SK-N-SH (cell line): ENCODE data around the gene UFM1. TPM values are rescaled to one million over a fixed set of nuclear protein-coding genes. Genes with fewer than 3 reads are reported as not detected.

Source experiments
- CTCF ChIA-PET: fragments of 300-600, 350-600 bp; formaldehyde crosslinking; extraction: SDS; loops from one replicate; lab custom pipeline; 2021; lab: Yijun Ruan, JAX
- POLR2A ChIA-PET: fragments of 350-600 bp; sonication (Branson Sonifier 250); formaldehyde crosslinking; extraction: SDS; loops from one replicate; lab custom pipeline; 2020; ENCODE audit warnings: antibody characterized with exemption, inconsistent platforms; lab: Yijun Ruan, JAX
- DNase-seq: peaks from one replicate; pipeline ENCODE4 v3.0.0; 2012
- H2AFZ ChIP-seq: fragments of 200-600 bp; sonication (generic); 2 replicates; pipeline ENCODE4 v1.8.1; 2016; ENCODE audit warnings: antibody characterized with exemption, mild to moderate bottlenecking, low read depth
- H3F3A ChIP-seq: fragments of 200-600 bp; sonication (generic); replicated peaks from 2 replicates; pipeline ENCODE3; 2016; ENCODE audit warnings: antibody characterized with exemption, mild to moderate bottlenecking; ENCODE audit not compliant: insufficient read depth
- H3K27ac ChIP-seq, 2 experiments: fragments of 200-500 bp in 1 of 2; fragments of 200-600 bp in 1 of 2; sonication (Bioruptor generic) in 1 of 2; sonication (generic), shearing (Covaris generic) in 1 of 2; 2 replicates each; pipeline versions ENCODE4 v1.5.1 to v1.6.1; 2014 to 2016; ENCODE audit warnings: low read depth in 2 of 2, inconsistent platforms in 1 of 2, low read length in 1 of 2, mild to moderate bottlenecking in 1 of 2, mixed read lengths in 1 of 2
- H3K27me3 ChIP-seq: fragments of 200-600 bp; sonication (generic), shearing (Covaris generic); 2 replicates; pipeline ENCODE4 v1.6.1; 2016; ENCODE audit warnings: mixed run types; ENCODE audit not compliant: insufficient read depth
- H3K36me3 ChIP-seq, 2 experiments: fragments of 200-500 bp in 1 of 2; fragments of 200-600 bp in 1 of 2; sonication (Bioruptor generic) in 1 of 2; sonication (generic) in 1 of 2; replicated peaks in 1 of 2; 2 replicates each; pipeline versions ENCODE3 to v1.5.1; 2014 to 2016; ENCODE audit warnings: low read length in 1 of 2, mild to moderate bottlenecking in 1 of 2; ENCODE audit not compliant: insufficient read depth in 2 of 2, control insufficient read depth in 1 of 2
- H3K4me1 ChIP-seq, 2 experiments: fragments of 200-500 bp in 1 of 2; fragments of 200-600 bp in 1 of 2; sonication (Bioruptor generic) in 1 of 2; sonication (generic), shearing (Covaris generic) in 1 of 2; 2 replicates each; pipeline versions ENCODE4 v1.5.1 to v1.6.1; 2014 to 2016; ENCODE audit warnings: low read depth in 1 of 2, low read length in 1 of 2, mixed run types in 1 of 2; ENCODE audit not compliant: insufficient read depth in 2 of 2, control insufficient read depth in 1 of 2
- H3K4me2 ChIP-seq: fragments of 200-600 bp; sonication (generic), shearing (Covaris generic); 2 replicates; pipeline ENCODE4 v1.6.1; 2017; ENCODE audit warnings: mixed run types
- H3K4me3 ChIP-seq, 2 experiments: fragments of 200-500 bp in 1 of 2; fragments of 200-600 bp in 1 of 2; sonication (Bioruptor generic) in 1 of 2; sonication (generic), shearing (Covaris generic) in 1 of 2; 2 replicates each; pipeline versions ENCODE4 v1.5.1 to v1.8.1; 2014 to 2016; ENCODE audit warnings: low read depth in 2 of 2, inconsistent platforms in 1 of 2, low read length in 1 of 2, mild to moderate bottlenecking in 1 of 2, mixed read lengths in 1 of 2, moderate library complexity in 1 of 2
- H3K79me2 ChIP-seq: fragments of 200-600 bp; sonication (generic); 2 replicates; pipeline ENCODE4 v1.8.1; 2017; ENCODE audit warnings: mild to moderate bottlenecking; ENCODE audit not compliant: insufficient read depth
- H3K9ac ChIP-seq: fragments of 200-600 bp; sonication (generic); 2 replicates; pipeline ENCODE4 v1.6.1; 2017; ENCODE audit warnings: mixed run types
- H3K9me2 ChIP-seq: fragments of 200-600 bp; sonication (generic); 2 replicates; pipeline ENCODE4 v1.6.1; 2017; ENCODE audit warnings: mixed run types
- H3K9me3 ChIP-seq: fragments of 200-600 bp; sonication (generic); 2 replicates; pipeline ENCODE4 v1.6.1; 2017; ENCODE audit warnings: mixed run types, mild to moderate bottlenecking, moderate library complexity
- H4K20me1 ChIP-seq: fragments of 200-600 bp; sonication (generic); 2 replicates; pipeline ENCODE4 v1.6.1; 2017; ENCODE audit warnings: mild to moderate bottlenecking, mixed run types; ENCODE audit not compliant: insufficient read depth
- CTCF ChIP-seq: fragments of 200-600 bp; sonication (generic); IDR thresholded peaks from 2 replicates; pipeline ENCODE4 v1.6.1; 2017; ENCODE audit warnings: antibody characterized with exemption, mild to moderate bottlenecking, moderate library complexity
- FOSL2 ChIP-seq: IDR thresholded peaks from 2 replicates; pipeline ENCODE4 v1.4.0; 2012; ENCODE audit warnings: low read depth, mild to moderate bottlenecking, moderate library complexity, borderline replicate concordance
- GABPA ChIP-seq: IDR thresholded peaks from 2 replicates; pipeline ENCODE4 v1.4.0; 2012; ENCODE audit warnings: low read depth, mild to moderate bottlenecking
- GATA2 ChIP-seq: sonication (generic); formaldehyde crosslinking; IDR thresholded peaks from 2 replicates; pipeline ENCODE4 v1.5.0; 2020; ENCODE audit warnings: mild to moderate bottlenecking, missing genetic modification reagents
- JUND ChIP-seq: IDR thresholded peaks from 2 replicates; pipeline ENCODE4 v1.4.0; 2012
- MXI1 ChIP-seq: IDR thresholded peaks from 2 replicates; pipeline ENCODE4 v1.6.1; 2012; ENCODE audit warnings: mild to moderate bottlenecking, low read depth, low read length, improper control_type of control experiment
- REST ChIP-seq: IDR thresholded peaks from 2 replicates; pipeline ENCODE4 v1.6.1; 2012; ENCODE audit warnings: mild to moderate bottlenecking, low read depth, low read length, moderate library complexity
- SMC3 ChIP-seq: IDR thresholded peaks from 2 replicates; pipeline ENCODE4 v1.6.1; 2012; ENCODE audit warnings: low read depth, low read length, improper control_type of control experiment
- TAF1 ChIP-seq: IDR thresholded peaks from 2 replicates; pipeline ENCODE4 v1.6.1; 2012; ENCODE audit warnings: low read depth, mild to moderate bottlenecking, low read length, moderate library complexity, borderline replicate concordance
- TEAD4 ChIP-seq: IDR thresholded peaks from 2 replicates; pipeline ENCODE4 v1.4.0; 2012; ENCODE audit warnings: mild to moderate bottlenecking, borderline replicate concordance; ENCODE audit not compliant: insufficient read depth
- USF2 ChIP-seq: fragments of 150-350 bp; IDR thresholded peaks from 2 replicates; pipeline ENCODE4 v1.6.1; 2017; ENCODE audit warnings: antibody characterized with exemption, low read length, low read depth, borderline replicate concordance
- ZBTB33 ChIP-seq: IDR thresholded peaks from 2 replicates; pipeline ENCODE4 v1.4.0; 2012; ENCODE audit warnings: low read depth, borderline replicate concordance
- WGBS: methylation state at CpG from one replicate; pipeline ENCODE4 v1.1.6; 2017; ENCODE audit warnings: low lambda C conversion rate; 5-methylcytosine and 5-hydroxymethylcytosine counted together
- polyA plus RNA-seq, 3 experiments: library from polyadenylated mRNA; depleted of rRNA; stranded (reverse); fragments of >200 nt; gene quantifications; 2 replicates each; pipeline ENCODE4 v1.2.3, GENCODE V29; 2012

Gene UFM1
- polyA plus RNA-seq, 1 of the 3 experiments (the other 2 are of a cell fraction): 17.0 TPM

- H3K4me2 ChIP-seq: no peak overlapping the region
- H3K9me3 ChIP-seq: no peaks in the 10 kb centered on the region
- H3K36me3 ChIP-seq: no peaks in the 10 kb centered on the region
- 6% methylated on average over 1 of the region's 1 CpG for WGBS
- POLR2A ChIA-PET: no interaction called here
- no peak overlapping the region for H3K27ac ChIP-seq
- no peak overlapping the region for H3K4me3 ChIP-seq
- CTCF ChIA-PET: no interaction called here
- TF ChIP-seq GATA2 (CRISPR knock-in tag) (no peak), TEAD4 (no peak)
- no peak for DNase-seq
- no peak overlapping the region for H2AFZ ChIP-seq
- H4K20me1 ChIP-seq: no peaks in the 10 kb centered on the region
- H3K9ac ChIP-seq: no peak overlapping the region
- no peaks in the 10 kb centered on the region for H3K4me1 ChIP-seq
- no peaks in the 10 kb centered on the region for H3K9me2 ChIP-seq
- no peaks in the 10 kb centered on the region for H3F3A ChIP-seq
- no peaks in the 10 kb centered on the region for H3K27me3 ChIP-seq
- H3K79me2 ChIP-seq: no peaks in the 10 kb centered on the region
Measured at GRCh38 chr13:38325426-38325825, 24.2 kb upstream of the UFM1 start.

- DNase-seq: no peak
- ChIA-PET CTCF (no interaction called here), POLR2A (no interaction called here)
- no peaks in the 10 kb centered on the region for H3K9me2 ChIP-seq
- no peak for TF ChIP-seq CTCF
- no peaks in the 10 kb centered on the region for H3K9me3 ChIP-seq
- H3K36me3 ChIP-seq: no peaks in the 10 kb centered on the region
- H3K4me3 ChIP-seq: no peak overlapping the region
- H3K9ac ChIP-seq: no peak overlapping the region
- no peaks in the 10 kb centered on the region for H3F3A ChIP-seq
- WGBS: 20% methylated on average over 2 of the region's 2 CpGs
- H2AFZ ChIP-seq: no peak overlapping the region
- H3K79me2 ChIP-seq: no peaks in the 10 kb centered on the region
- H3K27ac ChIP-seq: no peak overlapping the region
- no peaks in the 10 kb centered on the region for H4K20me1 ChIP-seq
- H3K4me2 ChIP-seq: no peak overlapping the region
- no peaks in the 10 kb centered on the region for H3K4me1 ChIP-seq
- H3K27me3 ChIP-seq: no peaks in the 10 kb centered on the region
Measured at GRCh38 chr13:38328699-38329098, 21.0 kb upstream of the UFM1 start.

- TF ChIP-seq SMC3 (no peak), MXI1 (no peak), TAF1 (no peak), REST (no peak), JUND (no peak), USF2 (no peak), ZBTB33 (no peak), GABPA (no peak), FOSL2 (no peak), GATA2 (CRISPR knock-in tag) (no peak)
- Histone ChIP-seq H3K36me3 (no peaks in the 10 kb centered on the region), H3F3A (no peaks in the 10 kb centered on the region), H3K4me1 (no peaks in the 10 kb centered on the region), H3K9me3 (no peaks in the 10 kb centered on the region), H2AFZ (no peak overlapping the region), H3K27ac (no peak overlapping the region), H4K20me1 (no peaks in the 10 kb centered on the region), H3K9me2 (no peaks in the 10 kb centered on the region), H3K79me2 (no peaks in the 10 kb centered on the region), H3K4me3 (no peak overlapping the region), H3K4me2 (no peak overlapping the region), H3K9ac (no peak overlapping the region), H3K27me3 (no peaks in the 10 kb centered on the region)
- 77% methylated on average over 2 of the region's 2 CpGs for WGBS
- ChIA-PET POLR2A (no interaction called here), CTCF (interaction anchor here (0.9 kb wide), 1 partner anchor 13 kb away, joined by 3 read pairs; no protein-coding TSS in a partner anchor)
- DNase-seq: no peak
Measured at GRCh38 chr13:38334845-38335244, 14.8 kb upstream of the UFM1 start.
